Measurements from ENCODE around the gene LPCAT2. TPM values are rescaled to one million over a fixed set of nuclear protein-coding genes. Genes with fewer than 3 reads are reported as not detected.
"Not testable (repeated sequence)": the region's sequence is repeated elsewhere in the genome, so short reads cannot be mapped to it uniquely, and the experiment has no call there.

The LPCAT2 gene
- polyA plus RNA-seq, 5 donors = 14.6 to 24.2 (median 18.2) TPM

GRCh38 chr16:55588799-55589198 lies 79.9 kb downstream of the LPCAT2 start:
- DNase-seq = no peak

- no peak for DNase-seq
These were observed 83.4 kb downstream of the LPCAT2 start for GRCh38 chr16:55592306-55592705.

- DNase-seq = no peak
These were observed 89.1 kb downstream of the LPCAT2 start for GRCh38 chr16:55597928-55598327.

- no peak for DNase-seq
These were observed 97.0 kb downstream of the LPCAT2 start for GRCh38 chr16:55605754-55606336.

DNA sequence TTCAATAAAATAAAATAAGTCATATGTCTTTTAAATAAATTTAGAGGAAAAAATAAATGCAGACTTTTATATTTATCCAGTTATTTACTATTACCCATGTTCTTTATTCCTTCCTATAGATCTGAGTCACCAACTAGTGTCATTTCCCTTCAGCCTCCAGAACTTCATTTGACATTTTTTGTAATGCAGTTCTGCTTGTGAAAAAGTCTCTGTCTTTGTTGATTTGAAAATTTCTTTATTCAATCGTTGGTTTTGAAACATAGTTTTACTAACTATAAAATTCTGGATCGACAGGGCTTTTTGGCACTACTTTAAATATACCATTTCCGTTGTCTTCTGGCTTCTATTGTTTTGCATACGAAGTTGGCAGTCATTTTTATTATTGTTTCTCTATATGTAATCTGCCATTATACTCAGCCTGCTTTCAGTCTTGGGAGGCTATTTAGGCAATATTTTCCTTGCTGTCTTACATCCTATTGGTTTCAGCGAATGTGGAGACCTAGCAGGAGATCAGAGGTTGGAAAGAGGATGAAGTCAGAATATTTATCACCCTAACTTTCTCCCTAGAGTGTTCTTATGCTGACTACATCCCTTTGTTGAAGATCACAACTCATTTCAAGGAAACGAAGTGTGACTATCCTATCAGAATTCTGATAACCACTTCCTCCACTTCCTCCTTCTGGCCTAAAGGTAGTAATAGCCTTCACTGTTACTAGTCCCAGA lies 104.9 kb downstream of the LPCAT2 start:
- no peak for DNase-seq

GRCh38 chr16:55615071-55615470 lies 106.2 kb downstream of the LPCAT2 start:
- DNase-seq = no peak

GRCh38 chr16:55615670-55616069 lies 106.8 kb downstream of the LPCAT2 start:
- DNase-seq = not testable (repeated sequence)

DNA sequence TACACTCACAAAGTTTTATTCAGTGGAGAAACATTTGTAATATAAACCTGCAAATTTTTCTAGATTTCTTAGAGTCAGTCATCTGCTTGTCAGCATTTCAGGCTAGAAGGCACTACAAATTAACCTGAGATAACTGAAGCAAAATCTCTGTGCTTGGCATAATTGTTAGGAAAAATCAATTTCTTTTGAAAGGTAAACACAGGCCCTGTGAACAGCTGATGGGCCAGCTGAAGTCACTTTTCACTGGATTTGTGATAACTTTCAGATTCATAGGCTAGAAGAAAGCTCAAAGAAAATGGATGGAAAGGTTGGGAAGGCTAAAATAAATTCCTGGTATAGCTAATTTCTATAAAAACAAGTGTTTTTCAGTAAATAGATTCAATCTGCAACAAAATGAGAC lies 112.9 kb downstream of the LPCAT2 start:
- no peak for DNase-seq

DNA sequence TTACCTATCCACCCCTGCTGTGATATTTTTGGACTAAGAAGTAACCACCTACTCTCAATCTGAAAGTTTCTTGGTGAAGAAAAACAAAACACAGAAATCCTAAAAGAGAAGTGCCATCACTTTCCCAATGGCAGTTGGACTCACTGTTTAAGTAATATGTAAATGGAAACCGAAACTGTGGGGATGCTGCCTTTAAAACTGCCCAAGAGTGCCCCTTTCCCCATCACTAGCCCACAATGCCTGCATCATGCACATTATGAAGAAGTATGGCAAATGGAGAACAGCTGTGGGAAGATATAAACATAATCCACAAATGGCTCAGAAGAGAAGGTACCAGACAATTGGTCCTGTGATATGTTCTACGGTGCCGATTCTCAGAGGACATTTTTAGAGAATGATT lies 113.4 kb downstream of the LPCAT2 start:
- DNase-seq = no peak

DNA sequence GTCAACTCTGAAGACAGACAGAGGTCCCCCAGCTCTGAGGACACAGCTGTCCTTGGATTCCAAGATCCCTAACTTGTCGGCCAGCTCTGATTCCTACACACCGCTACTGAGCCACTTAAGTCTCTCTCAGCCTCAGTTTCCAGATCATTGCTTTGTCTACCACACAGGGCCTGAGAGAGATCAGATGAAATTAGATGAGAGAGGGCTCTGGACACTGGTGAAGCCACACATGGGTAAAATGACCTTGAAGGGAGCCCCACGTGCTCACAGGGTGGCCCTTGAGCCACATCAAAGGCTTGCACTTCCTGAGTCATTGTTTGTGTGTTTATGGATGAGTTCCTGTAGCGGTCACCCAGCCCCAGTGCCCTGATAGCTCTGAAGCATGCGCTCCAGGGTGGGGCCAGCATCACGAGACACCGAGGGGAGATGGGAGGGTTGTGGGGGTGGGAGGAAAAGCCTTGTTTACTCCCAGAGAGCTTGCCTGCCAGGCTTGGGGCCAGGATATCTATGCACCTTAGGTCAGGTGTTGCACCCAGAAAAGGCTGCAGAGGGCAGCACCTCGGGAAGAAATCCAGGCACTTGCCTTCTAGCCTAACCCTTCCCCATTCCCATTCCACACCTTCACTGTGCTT lies 114.2 kb downstream of the LPCAT2 start:
- no peak for DNase-seq

GRCh38 chr16:55623640-55624039 lies 114.8 kb downstream of the LPCAT2 start:
- DNase-seq = no peak

DNA sequence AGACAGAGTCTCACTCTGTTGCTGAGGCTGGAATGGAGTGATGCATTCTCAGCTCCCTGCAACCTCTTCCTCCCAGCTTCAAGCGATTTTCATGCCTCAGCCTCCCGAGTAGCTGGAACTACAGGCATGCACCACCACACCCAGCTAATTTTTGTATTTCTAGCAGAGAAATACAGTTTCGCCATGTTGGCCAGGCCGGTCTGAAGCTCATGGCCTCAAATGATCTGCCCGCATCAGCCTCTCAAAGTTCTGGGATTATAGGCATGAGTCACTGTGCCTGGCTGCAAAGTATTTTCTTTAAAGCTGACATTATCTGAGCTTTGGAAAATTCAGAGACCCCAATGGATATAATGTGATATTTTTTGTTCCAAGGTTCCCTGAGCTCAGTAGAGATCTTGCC lies 115.8 kb downstream of the LPCAT2 start:
- DNase-seq = no peak

- no peak for DNase-seq
These were observed 117.0 kb downstream of the LPCAT2 start for GRCh38 chr16:55625843-55626242.

DNA sequence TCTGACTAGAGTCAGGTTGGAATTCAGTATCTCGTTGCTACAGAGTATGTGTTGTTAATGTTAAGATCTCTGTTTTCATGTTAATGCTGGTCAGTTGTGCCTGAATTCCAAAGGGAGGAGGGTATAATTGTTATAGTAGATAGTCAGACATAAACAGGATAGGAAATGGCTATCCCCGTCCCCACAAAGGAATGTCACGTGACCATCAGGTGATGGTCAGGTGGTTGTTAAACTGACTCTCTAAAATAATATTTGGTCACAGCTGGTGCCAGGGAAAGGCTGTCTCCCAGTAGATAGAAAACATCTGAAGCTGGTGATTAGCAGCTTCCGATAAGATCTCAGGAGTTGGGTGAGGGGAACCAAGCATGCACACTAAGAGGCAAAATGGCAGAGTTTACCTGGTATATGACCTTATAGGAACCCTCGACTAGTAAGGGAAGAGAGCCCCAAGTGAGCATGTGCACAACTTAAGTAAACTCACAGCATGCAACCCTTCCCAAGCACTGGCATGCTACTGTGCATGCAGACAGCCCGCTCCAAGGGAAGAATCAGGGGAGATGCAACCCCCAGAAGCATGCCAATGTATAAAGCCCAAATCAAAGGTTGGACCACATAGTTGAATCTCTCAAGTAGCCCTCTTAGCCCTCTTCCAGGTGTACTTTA lies 119.6 kb downstream of the LPCAT2 start:
- no peak for DNase-seq

DNA sequence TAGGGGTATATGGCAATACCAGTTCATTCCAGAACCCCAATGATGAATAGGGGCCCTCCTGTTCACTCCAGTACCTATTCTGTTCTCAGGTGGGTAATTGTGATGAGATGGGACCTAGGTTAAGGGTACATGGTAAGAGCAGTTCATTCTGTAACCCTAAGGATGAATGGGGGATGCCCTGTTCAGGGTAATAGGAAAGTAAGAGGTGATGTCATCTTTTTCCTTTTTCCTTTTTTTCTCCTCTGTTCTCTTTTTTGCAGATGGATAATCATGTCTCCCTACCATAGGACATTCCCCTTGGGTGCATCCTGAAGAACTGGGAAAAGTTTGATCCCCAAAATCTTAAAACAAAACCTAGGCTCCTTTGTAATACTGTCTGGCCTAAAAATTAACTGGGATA lies 121.9 kb downstream of the LPCAT2 start:
- no peak for DNase-seq

- no peak for DNase-seq
These were observed 123.4 kb downstream of the LPCAT2 start for GRCh38 chr16:55632259-55632658.

GRCh38 chr16:55634193-55634592 lies 125.3 kb downstream of the LPCAT2 start:
- no peak for DNase-seq

Other genes with a start within 250 kb of the LPCAT2 start
- 10 to 100 TPM in 4 of 5 donors, 1 to 10 TPM in 1; 6.2 to 14.4 (median 10.8) TPM for gene IRX6, start 184.9 kb upstream of the LPCAT2 start, polyA plus RNA-seq (ENCODE audit: insufficient read depth in 1 of 5, insufficient read length in 5 of 5, low replicate concordance in 1 of 5)
- 100 to 1,000 TPM; 557 to 623 (median 603) TPM for gene MMP2, start 29.9 kb upstream of the LPCAT2 start, polyA plus RNA-seq (ENCODE audit: insufficient read depth in 1 of 5, insufficient read length in 5 of 5, low replicate concordance in 1 of 5)
- gene CAPNS2, start 57.6 kb downstream of the LPCAT2 start, polyA plus RNA-seq (ENCODE audit: insufficient read depth in 1 of 5, insufficient read length in 5 of 5, low replicate concordance in 1 of 5) = under 1 TPM in 4 of 5 donors, not detected in 1; 0.10 to 0.48 (median 0.25) TPM
- under 1 TPM in 2 of 5 donors, not detected in 3; 0.13 to 0.22 TPM for gene SLC6A2, start 146.9 kb downstream of the LPCAT2 start, polyA plus RNA-seq (ENCODE audit: insufficient read depth in 1 of 5, insufficient read length in 5 of 5, low replicate concordance in 1 of 5)